ENCODE results near the gene TBC1D14.

GRCh38 chr4:7055990-7056325, 146.3 kb downstream of the TBC1D14 start:
- TF ChIP-seq CTCF (IDR thresholded peaks at IDR 0.05) (no peak), POLR2A (IDR thresholded peaks at IDR 0.05) (no peak)

Data from sigmoid colon (tissue), 3 donors.